GM13976 (cell line): Measurements from ENCODE around the gene PIAS2.

Source experiments
- DNase-seq: peaks from one replicate; pipeline ENCODE4 v3.0.0; 2012; ENCODE audit warnings: low spot score
- CTCF ChIP-seq: IDR thresholded peaks from 2 replicates; pipeline ENCODE4 v1.5.1; 2012; ENCODE audit warnings: borderline replicate concordance, mild to moderate bottlenecking; ENCODE audit not compliant: insufficient read depth; ENCODE audit errors: extremely low read depth, missing control alignments, control extremely low read depth
- in situ Hi-C: fragments of 300-500 bp; cut with MboI; formaldehyde crosslinking; loops from one replicate; pipeline ENCODE4 v1.12.0; 2022; ENCODE audit warnings: low sequenced_read_pairs, mixed read lengths, inconsistent platforms; ENCODE audit not compliant: unreplicated experiment

PIAS2 gene

GRCh38 chr18:46794607-46795006 is 122.7 kb downstream of the PIAS2 start:
- in situ Hi-C loops, result no loop called here
- no peak for TF ChIP-seq CTCF
- DNase-seq, result no peak

- in situ Hi-C loops, result no loop called here
- no peak for DNase-seq
- no peak for TF ChIP-seq CTCF
These were observed 123.7 kb downstream of the PIAS2 start for GRCh38 chr18:46793565-46793964.

- in situ Hi-C loops, result no loop called here
- no peak for DNase-seq
- no peak for TF ChIP-seq CTCF
These were observed 128.2 kb downstream of the PIAS2 start for GRCh38 chr18:46789088-46789487.

GRCh38 chr18:46787674-46788073 is 129.6 kb downstream of the PIAS2 start:
- in situ Hi-C loops, result no loop called here
- DNase-seq, result no peak
- no peak for TF ChIP-seq CTCF

GRCh38 chr18:46772357-46772756 is 144.9 kb downstream of the PIAS2 start:
- in situ Hi-C loops, result no loop called here
- no peak for TF ChIP-seq CTCF
- DNase-seq, result no peak

GRCh38 chr18:46771141-46771540 is 146.2 kb downstream of the PIAS2 start:
- no peak for TF ChIP-seq CTCF
- in situ Hi-C loops, result no loop called here
- DNase-seq, result no peak

- in situ Hi-C loops, result no loop called here
- DNase-seq, result no peak
- no peak for TF ChIP-seq CTCF
These were observed 146.6 kb downstream of the PIAS2 start for GRCh38 chr18:46770708-46771107.
